ENCODE results near the gene KCTD2.

Gene KCTD2

DNA sequence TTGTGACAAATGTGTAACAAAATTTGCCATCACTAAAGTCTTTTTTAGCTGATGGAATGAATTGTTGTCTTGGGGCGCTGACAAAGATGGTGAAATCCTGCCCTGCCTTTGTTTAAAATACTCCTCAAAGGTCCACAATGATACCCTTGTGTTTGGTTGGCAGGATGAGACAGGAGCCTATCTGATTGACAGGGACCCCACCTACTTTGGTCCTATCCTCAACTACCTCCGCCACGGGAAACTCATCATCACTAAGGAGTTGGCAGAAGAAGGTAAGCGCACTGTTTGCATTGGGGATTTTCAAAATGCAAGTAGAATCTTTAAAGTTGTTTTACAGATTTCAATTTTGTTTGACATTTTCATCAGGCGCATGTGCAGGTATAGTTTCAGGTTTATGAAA lies 2.0 kb downstream of the KCTD2 start:
- Histone ChIP-seq H3K27me3 (no peaks in the 10 kb centered on the region), H3K4me2 (peak overlapping the region; percentile 99), H3K4me3 (no peak overlapping the region), H3K36me3 (peaks cover 42% of the 10 kb centered on the region), H3K27ac (no peak overlapping the region), H3K4me1 (peaks cover 27% of the 10 kb centered on the region), H3K9me3 (no peaks in the 10 kb centered on the region), H3K9ac (no peak overlapping the region), H4K20me1 (0 out of 2 replicates have a peak, but pooled peaks cover 5% of the 10 kb centered on the region)
- no peak for TF ChIP-seq Cebpa-rat (IDR thresholded peaks at IDR 0.05)

DNA sequence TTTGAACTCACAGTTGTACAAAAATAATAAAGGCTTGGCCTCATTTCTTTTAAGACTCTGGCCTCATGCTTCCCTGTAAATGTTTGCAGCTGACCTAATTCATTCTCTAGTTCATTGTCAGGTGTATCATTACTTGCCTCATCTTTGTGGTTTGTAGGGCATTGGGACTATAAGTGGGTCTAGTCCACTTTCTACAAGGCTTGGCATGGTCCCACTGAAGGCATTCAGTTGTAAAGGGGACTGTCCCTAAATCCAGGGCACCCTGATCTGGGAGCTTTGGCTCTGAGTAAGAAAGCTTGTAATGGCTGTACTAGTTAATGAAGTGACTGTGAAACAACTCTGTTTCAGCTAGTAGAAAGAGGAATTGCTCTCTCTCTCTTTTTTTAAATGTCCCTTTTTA lies 2.7 kb downstream of the KCTD2 start:
- Histone ChIP-seq H3K27me3 (no peaks in the 10 kb centered on the region), H4K20me1 (0 out of 2 replicates have a peak, but pooled peaks cover 5% of the 10 kb centered on the region), H3K9me3 (no peaks in the 10 kb centered on the region), H3K27ac (no peak overlapping the region), H3K36me3 (peaks cover 48% of the 10 kb centered on the region), H3K9ac (no peak overlapping the region), H3K4me2 (no peak overlapping the region), H3K4me1 (peaks cover 27% of the 10 kb centered on the region), H3K4me3 (no peak overlapping the region)
- no peak for TF ChIP-seq Cebpa-rat (IDR thresholded peaks at IDR 0.05)

DNA sequence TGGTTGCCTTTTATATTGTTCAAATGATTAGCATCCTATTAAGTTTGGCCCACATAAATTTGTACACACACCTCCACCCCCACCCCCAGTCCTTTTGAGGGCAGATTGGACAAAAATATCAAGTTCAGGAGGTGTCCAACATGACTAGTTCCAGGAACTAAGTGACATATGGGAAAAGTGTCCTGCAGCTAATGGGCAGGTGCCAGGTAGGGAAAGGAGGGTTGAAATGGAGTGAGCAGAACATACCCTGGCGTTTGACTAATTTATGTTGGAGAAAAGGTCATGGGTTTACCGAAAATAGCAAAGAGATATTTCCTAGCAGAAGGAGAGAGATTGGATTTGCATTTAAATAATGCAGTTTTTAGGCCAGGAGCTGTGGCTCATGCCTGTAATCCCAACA lies 4.9 kb downstream of the KCTD2 start:
- no peak overlapping the region for H3K4me2 ChIP-seq
- TF ChIP-seq Cebpa-rat (IDR thresholded peaks at IDR 0.05), result no peak
- H3K4me1 ChIP-seq, result peaks cover 17% of the 10 kb centered on the region
- no peak overlapping the region for H3K9ac ChIP-seq
- H4K20me1 ChIP-seq, result no peaks in the 10 kb centered on the region
- no peaks in the 10 kb centered on the region for H3K9me3 ChIP-seq
- H3K4me3 ChIP-seq, result no peak overlapping the region
- no peaks in the 10 kb centered on the region for H3K27me3 ChIP-seq
- H3K36me3 ChIP-seq, result peaks cover 71% of the 10 kb centered on the region
- no peak overlapping the region for H3K27ac ChIP-seq

DNA sequence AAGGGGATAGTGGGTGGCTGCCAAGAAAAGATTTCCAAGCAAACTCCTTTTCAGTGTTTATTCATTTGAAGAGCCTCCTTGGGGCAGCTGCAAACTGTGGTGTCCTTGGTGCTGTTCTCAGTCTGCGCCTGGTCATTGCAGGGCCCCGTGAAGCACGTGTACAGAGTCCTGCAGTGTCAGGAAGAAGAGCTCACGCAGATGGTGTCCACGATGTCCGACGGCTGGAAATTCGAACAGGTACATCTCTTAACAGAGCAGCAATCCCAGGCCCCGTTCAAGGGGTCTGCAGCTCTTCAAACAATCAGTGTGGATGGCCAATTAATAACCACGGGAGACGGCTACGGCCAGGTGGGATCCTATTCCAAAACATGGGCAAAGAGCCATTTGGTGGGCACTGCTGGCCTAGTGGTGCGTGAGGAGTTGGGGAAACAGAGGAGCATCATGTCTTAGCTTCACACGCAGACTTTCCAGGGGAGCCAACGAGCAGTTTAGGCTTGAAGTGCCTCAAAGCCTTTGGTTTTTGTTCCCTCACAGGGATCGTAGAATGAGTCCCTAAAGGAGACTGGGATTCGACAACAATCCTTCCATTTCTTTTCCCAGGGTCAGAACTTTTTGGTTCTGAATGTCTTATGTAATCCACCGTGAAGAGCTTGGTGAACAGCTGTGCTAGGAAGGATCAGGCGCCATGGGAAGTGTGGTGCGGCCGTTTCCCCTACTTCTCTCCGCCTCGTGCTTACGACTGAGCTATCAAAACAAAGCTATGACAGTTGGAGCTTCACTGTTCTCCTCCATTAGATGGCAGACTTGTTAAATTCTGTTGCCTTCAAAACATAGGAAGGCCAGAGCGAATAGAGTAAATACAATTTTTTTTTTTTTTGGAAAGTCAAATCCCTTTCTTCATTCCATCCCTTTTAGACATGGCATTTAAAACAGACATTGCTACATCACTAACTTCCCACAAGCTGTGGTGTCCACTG lies 12.6 kb downstream of the KCTD2 start:
- H3K9me3 ChIP-seq, result no peaks in the 10 kb centered on the region
- H4K20me1 ChIP-seq, result no peaks in the 10 kb centered on the region
- H3K4me1 ChIP-seq, result peaks cover 13% of the 10 kb centered on the region
- H3K4me2 ChIP-seq, result peak overlapping the region; percentile 47
- H3K9ac ChIP-seq, result peak overlapping the region; percentile 44; the same call in 1 of the 2 replicates
- no peaks in the 10 kb centered on the region for H3K27me3 ChIP-seq
- peaks cover 85% of the 10 kb centered on the region for H3K36me3 ChIP-seq
- H3K27ac ChIP-seq, result peak overlapping the region; percentile 77
- TF ChIP-seq Cebpa-rat (IDR thresholded peaks at IDR 0.05), result no peak
- H3K4me3 ChIP-seq, result no peak overlapping the region

DNA sequence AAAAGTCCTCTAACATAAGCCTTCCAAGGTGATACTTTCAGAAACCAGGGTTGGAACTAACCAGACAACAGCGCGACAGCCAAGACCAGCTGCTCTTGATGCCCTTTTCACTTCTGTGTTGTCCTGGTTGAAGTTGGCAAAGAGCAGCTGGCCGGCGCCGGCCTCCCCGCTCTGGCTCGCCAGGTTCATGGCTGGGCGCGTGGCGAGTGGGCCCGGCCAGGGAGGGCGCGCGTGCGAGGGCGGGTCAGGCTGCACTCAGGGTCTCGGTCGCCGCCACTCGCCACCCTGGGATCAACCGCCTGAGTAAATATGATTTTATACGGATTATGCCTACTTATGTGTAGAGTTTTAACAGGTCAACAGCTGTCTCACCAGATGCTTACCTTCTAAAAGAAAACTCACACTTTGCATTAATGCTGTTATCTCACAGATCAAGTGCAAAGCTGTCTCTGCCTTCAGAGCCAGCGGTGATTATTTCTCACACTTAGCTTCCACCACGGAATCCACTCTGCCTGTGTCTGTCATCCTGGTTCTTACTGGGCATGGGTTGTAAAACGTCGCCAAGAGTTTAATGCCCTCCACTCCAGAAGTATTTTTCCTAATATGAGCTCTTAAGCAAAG lies 13.5 kb downstream of the KCTD2 start:
- 0 out of 2 replicates have a peak overlapping the region, but pooled peaks have one; percentile 47 for H3K4me2 ChIP-seq
- H3K27me3 ChIP-seq, result no peaks in the 10 kb centered on the region
- H3K27ac ChIP-seq, result peak overlapping the region; percentile 32; the same call in 1 of the 2 replicates
- H3K36me3 ChIP-seq, result peaks cover 84% of the 10 kb centered on the region
- peak overlapping the region; percentile 8; the same call in 1 of the 2 replicates for H3K9ac ChIP-seq
- no peak for TF ChIP-seq Cebpa-rat (IDR thresholded peaks at IDR 0.05)
- peaks cover 16% of the 10 kb centered on the region for H3K4me1 ChIP-seq
- no peak overlapping the region for H3K4me3 ChIP-seq
- no peaks in the 10 kb centered on the region for H3K9me3 ChIP-seq
- H4K20me1 ChIP-seq, result no peaks in the 10 kb centered on the region

DNA sequence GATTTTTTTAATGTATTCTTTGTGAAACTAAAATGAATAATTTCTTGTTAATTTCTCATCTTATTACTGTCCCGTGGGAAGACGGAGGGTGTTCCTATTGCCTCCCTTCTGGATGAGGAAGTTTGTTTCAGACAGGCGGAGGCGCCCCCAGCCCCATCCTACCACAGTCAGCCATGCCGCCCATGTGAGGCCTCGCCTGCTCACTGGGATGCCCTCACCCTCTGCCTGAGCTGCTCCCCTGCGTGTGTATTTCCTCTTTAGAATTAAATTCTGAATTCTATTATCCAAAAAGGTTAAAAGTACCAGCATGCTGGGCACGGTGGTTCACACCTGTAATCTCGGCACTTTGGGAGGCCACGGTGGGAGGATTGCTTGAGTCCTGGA lies 14.0 kb downstream of the KCTD2 start:
- H3K4me3 ChIP-seq, result no peak overlapping the region
- H3K9ac ChIP-seq, result peak overlapping the region; percentile 8; the same call in 1 of the 2 replicates
- no peaks in the 10 kb centered on the region for H3K27me3 ChIP-seq
- no peaks in the 10 kb centered on the region for H3K9me3 ChIP-seq
- H4K20me1 ChIP-seq, result no peaks in the 10 kb centered on the region
- H3K27ac ChIP-seq, result no peak overlapping the region
- H3K4me2 ChIP-seq, result no peak overlapping the region
- peaks cover 79% of the 10 kb centered on the region for H3K36me3 ChIP-seq
- peaks cover 21% of the 10 kb centered on the region for H3K4me1 ChIP-seq
- no peak for TF ChIP-seq Cebpa-rat (IDR thresholded peaks at IDR 0.05)

DNA sequence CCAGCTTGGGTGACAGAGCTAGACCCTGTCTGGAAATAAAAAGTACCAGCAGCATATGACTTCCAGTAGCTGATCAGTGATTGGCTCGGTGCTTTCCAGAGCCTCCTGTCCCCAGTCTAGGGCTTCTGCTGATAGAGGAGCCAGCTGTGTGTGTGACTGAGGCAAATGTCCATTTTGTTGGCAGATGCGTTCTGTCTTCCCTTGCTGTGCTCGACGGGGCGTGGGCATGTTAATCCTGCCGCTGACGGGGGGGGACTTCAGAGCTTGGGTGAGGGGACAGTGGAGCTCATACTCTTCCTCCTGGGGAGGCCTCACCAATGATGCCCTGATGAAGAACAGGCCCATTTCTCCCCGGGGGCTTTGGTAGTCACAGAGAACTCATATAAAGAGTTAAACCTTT lies 14.6 kb downstream of the KCTD2 start:
- no peaks in the 10 kb centered on the region for H3K9me3 ChIP-seq
- peaks cover 23% of the 10 kb centered on the region for H3K4me1 ChIP-seq
- no peaks in the 10 kb centered on the region for H3K27me3 ChIP-seq
- 0 out of 2 replicates have a peak overlapping the region, but pooled peaks have one; percentile 8 for H3K9ac ChIP-seq
- H3K27ac ChIP-seq, result no peak overlapping the region
- no peak overlapping the region for H3K4me3 ChIP-seq
- no peak for TF ChIP-seq Cebpa-rat (IDR thresholded peaks at IDR 0.05)
- H4K20me1 ChIP-seq, result no peaks in the 10 kb centered on the region
- H3K36me3 ChIP-seq, result peaks cover 73% of the 10 kb centered on the region
- H3K4me2 ChIP-seq, result no peak overlapping the region

DNA sequence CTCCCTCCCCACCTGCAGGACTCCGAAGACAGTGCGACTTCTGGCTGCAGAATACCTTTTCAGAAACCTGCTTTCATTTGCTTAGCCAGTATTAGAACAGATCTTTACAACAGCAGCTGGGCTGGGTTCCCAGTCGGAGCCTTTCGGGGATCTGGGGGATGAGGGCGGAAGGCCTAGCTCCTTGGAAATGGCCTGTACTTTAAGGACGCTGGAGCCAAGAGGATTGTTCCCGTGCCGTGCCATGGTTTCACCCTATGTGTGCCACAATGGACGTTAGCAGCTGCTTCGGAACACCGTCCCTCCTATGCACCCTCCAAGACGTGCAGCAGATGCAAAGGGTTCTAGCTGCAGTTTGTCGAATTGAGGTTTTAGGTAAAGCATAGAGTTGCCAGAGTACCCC lies 16.2 kb downstream of the KCTD2 start:
- Histone ChIP-seq H3K4me1 (peaks cover 35% of the 10 kb centered on the region), H3K9ac (no peak overlapping the region), H3K4me2 (no peak overlapping the region), H3K9me3 (no peaks in the 10 kb centered on the region), H4K20me1 (no peaks in the 10 kb centered on the region), H3K4me3 (no peak overlapping the region), H3K27me3 (no peaks in the 10 kb centered on the region), H3K36me3 (peaks cover 58% of the 10 kb centered on the region), H3K27ac (no peak overlapping the region)
- TF ChIP-seq Cebpa-rat (IDR thresholded peaks at IDR 0.05), result no peak

DNA sequence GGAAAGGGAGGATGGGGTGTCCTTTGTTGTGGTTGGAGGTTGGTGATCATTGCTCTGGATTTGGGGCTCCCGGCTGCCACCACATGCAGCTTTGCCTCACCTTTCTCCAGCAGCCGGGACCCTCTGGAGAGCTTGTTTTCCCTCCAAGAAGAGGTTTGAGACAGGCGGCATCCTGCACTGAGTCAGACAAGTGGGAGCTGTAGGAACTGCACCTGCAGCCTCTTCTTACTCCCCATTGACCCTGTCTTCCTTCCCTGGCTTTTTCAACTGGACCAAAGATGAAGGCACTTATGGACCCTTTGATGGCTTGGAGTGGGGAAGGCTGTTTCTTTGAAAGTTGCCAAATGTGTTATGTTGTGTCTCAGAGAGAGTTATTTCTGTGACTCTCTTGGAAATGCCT lies 16.6 kb downstream of the KCTD2 start:
- Histone ChIP-seq H4K20me1 (no peaks in the 10 kb centered on the region), H3K4me1 (peaks cover 36% of the 10 kb centered on the region), H3K4me2 (no peak overlapping the region), H3K36me3 (peaks cover 58% of the 10 kb centered on the region), H3K27me3 (no peaks in the 10 kb centered on the region), H3K9me3 (no peaks in the 10 kb centered on the region), H3K27ac (no peak overlapping the region), H3K9ac (no peak overlapping the region), H3K4me3 (no peak overlapping the region)
- TF ChIP-seq Cebpa-rat (IDR thresholded peaks at IDR 0.05), result no peak

DNA sequence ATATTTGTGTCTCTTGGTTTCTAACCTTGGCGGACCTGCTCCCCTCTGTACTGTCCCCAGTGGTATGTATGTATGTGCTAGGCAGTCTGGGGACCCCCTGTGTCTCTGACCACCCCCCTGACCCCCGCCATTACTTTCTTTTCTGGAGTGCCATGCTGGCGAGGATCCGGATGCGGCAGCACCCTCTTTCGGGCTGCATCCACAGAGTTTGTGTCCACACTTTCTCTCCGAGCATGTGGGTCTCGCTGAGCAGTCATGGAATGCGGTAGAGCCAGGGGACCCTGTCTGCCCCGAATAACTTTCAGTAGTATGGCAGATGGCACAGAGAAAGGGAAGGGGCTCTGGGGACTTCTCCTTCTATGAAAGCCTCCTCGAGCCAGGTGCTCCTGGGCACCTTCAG lies 17.0 kb downstream of the KCTD2 start:
- no peak for TF ChIP-seq Cebpa-rat (IDR thresholded peaks at IDR 0.05)
- H3K9me3 ChIP-seq, result no peaks in the 10 kb centered on the region
- no peak overlapping the region for H3K9ac ChIP-seq
- peaks cover 36% of the 10 kb centered on the region for H3K4me1 ChIP-seq
- H3K36me3 ChIP-seq, result peaks cover 58% of the 10 kb centered on the region
- no peaks in the 10 kb centered on the region for H3K27me3 ChIP-seq
- H3K4me2 ChIP-seq, result no peak overlapping the region
- H3K4me3 ChIP-seq, result no peak overlapping the region
- no peak overlapping the region for H3K27ac ChIP-seq
- no peaks in the 10 kb centered on the region for H4K20me1 ChIP-seq
